Cortex of kidney (tissue), 1 donor: ENCODE measurements around the gene ZSWIM2.
"Not testable (repeated sequence)": the region's sequence is repeated elsewhere in the genome, so short reads cannot be mapped to it uniquely, and the experiment has no call there.

Experiments
- DNase-seq: peaks from one replicate; lab custom pipeline; 2025; lab: John Stamatoyannopoulos, UW

The ZSWIM2 gene

DNA sequence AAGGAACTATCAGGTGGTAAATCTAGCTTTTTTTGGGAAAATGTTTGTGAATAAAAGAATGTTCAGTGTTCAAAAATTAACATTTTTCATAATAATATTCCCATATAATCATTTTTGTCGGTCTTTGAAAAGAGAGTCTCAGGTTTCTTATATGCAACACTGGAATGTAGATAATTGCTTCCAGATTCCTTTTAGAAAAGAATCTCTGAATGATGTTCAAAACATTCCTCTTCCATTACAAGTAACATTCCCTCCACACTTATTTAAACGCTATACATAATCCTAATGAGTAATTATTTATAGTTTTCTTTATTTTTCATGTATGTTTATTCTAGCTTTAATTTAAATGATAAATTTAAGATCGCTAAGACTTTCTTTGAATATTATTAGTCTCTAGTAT is 7.0 kb downstream of the ZSWIM2 start:
- DNase-seq = no peak

DNA sequence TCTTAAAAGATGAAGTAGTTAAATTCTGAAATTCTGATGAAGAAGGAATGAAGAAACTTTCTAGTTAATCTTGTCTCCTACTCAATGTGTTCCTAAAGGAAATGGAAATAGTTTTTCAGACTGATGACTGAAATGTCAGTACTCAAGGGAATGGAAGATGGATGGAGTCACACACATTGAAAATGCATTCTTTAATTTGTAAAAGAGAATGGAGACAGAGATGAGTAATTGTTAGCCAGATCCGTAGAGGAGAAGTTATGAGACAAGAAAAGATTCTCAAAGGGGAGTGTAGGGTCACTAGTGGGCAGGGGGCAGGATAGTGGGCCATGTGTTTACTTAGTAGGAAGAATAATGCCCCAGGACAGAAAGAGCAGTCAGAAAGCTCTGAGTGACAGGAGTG is 13.3 kb downstream of the ZSWIM2 start:
- no peak for DNase-seq

DNA sequence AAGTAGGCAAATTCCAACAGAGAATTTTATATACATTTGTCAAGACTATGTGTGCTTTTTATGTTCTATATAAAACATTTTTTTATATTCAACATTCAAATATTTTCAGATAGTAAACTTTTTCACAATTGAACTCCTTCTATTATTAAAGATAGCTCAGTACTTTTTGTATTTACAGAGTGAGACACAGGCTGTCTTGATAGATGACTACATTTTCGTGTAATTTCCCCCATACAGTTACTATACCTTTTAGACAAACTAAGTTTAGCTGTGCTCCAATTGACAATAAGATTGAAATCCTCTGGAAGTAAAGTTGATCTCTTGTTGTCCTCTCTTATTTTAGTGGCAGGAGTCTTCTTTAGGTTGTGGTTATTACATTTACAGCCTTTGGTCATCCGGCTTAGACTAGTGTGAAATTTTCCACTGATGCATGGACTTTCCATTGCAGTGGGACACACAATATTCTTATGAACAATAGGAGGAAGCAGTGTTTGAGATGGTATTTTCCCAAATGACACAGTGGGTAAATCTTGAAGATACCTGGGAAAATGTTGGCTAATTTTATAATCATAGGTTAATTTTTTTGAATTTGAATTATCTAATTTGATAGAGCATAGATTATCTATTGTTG is 21.0 kb downstream of the ZSWIM2 start:
- no peak for DNase-seq

DNA sequence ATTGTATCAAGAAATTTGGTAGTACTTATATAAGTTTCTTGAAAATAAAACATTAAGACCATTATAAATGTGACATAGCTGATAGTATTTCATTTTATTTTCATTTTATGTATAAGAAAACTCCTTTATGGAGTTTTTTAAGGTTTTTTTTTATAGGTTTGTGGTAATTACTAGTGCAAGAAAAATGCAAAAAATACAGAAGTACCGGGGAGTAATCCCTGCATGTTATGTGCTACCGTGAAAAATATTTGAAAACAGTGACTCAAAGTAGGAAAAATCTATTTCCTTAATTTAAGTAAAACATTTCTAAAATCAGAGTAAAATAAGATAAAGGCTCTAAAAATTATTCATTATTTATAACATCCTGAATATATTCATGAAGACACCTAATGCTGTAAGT is 21.6 kb downstream of the ZSWIM2 start:
- no peak for DNase-seq

DNA sequence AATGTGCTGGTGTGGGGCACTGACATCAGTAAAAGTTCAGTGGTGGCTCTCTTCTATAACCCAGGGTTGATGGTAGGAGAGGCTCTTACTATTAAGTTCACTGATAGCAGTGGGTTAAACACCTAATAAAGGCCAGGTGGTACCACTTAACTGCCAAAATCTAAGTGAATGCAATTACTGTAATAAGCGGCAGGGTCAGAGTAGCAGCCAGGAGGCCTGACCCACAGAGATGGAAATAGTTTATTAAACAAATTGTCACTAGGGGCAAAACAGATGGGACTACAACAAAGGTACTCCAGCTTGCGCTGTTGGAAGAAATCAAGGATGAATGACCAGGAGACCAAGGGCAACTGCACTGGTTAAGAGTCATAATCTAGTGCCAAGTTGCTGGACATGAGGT is 26.6 kb downstream of the ZSWIM2 start:
- DNase-seq = no peak

DNA sequence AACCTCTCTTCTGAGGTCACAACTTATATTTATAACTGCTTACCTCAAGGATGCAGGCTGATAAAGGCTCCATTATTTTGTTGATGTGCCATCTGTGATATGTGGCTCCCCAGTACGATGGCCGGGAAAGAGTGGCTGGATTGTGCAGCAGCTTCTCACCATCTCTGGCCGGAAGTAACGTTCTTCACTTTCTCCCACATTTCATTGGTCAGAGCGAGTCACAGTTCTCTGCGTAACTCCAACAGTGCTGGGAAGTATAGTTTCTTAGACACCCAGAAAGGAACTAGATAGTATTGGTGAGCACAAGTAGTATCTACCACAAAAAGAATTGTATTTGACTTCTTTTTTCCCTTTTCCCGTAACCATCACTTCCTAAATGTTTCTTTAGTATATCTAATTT is 28.7 kb downstream of the ZSWIM2 start:
- no peak for DNase-seq

DNA sequence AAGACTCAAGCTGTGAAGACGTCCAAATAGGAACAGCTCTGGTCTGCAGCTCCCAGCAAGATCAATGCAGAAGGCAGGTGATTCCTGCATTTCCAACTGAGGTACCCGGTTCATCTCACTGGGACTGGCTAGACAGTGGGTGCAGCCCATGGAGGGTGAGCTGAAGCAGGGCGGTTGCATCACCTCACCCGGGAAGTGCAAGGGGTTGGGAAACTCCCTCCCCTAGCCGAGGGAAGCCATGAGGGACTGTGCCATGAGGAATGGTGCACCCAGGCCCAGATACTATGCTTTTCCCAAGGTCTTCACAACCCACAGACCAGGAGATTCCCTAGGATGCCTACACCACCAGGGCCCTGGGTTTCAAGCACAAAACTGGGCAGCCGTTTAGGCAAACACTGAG is 37.2 kb downstream of the ZSWIM2 start:
- DNase-seq = not testable (repeated sequence)

DNA sequence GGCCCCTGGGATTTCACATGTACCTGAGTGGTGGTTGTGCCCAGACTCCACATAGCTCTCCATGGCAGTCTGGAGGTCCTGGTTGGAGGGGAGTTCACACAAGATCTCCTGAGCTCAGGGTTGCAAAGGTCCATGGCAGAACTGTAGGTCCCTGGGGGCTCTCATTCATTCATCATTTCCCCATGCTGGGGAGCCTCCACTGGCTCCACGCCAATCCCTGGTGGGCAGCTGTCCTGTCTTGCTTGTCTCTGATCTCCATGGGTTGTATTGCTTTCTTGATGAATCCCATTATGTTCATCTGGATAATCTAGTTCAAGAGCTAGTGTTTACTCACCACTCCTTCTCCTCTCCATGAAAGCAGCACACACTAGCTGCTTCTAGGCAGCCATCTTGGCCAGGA is 42.4 kb downstream of the ZSWIM2 start:
- no peak for DNase-seq

DNA sequence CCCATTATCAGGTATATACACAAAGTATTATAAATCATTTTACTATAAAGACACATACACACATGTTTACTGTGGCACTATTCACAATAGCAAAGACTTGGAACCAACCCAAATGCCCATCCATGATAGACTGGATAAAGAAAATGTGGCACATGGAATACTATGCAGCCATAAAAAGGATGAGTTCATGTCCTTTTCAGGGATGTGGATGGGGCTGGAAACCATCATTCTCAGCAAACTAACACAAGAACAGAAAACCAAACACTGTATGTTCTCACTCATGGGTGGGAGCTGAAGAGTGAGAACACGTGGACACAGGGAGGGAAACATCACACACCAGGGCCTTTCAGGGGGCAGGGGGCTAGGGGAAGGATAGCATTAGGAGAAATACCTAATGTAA is 50.4 kb downstream of the ZSWIM2 start:
- not testable (repeated sequence) for DNase-seq

DNA sequence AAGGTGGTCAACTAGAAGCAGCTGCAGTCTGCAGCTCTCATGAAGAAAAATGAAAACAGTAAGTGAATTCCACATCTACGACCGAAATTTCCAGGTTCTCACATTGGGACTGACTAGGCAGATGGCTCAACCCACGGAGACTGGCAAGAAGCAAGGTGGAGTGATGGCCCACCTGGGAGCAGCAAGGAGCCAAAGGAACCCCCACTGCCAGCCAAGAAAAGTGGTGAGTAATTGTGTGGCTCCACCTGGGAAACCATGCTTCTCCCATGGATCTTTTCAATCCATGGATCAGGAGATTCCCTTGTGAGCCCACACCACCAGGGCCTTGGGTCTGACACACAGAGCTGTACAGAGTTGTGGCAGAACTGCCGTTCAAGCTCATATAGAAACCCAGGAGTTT is 64.0 kb downstream of the ZSWIM2 start:
- DNase-seq = no peak

DNA sequence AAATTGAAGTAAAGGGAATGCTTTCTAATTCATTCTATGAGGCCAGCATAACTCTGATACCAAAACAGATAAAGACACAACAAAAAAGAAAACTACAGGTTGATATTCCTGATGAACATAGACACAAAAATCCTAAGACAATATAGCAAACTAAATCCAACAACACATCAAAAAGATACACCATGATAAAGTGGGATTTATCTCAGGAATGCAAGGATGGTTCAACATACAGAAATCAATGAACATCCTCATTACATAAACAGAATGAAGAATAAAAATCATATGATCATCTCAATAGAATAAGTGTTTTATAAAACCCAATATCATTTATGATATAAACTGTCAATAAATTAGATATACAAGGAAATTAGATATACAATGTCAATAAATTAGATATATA is 65.7 kb downstream of the ZSWIM2 start:
- DNase-seq = no peak

DNA sequence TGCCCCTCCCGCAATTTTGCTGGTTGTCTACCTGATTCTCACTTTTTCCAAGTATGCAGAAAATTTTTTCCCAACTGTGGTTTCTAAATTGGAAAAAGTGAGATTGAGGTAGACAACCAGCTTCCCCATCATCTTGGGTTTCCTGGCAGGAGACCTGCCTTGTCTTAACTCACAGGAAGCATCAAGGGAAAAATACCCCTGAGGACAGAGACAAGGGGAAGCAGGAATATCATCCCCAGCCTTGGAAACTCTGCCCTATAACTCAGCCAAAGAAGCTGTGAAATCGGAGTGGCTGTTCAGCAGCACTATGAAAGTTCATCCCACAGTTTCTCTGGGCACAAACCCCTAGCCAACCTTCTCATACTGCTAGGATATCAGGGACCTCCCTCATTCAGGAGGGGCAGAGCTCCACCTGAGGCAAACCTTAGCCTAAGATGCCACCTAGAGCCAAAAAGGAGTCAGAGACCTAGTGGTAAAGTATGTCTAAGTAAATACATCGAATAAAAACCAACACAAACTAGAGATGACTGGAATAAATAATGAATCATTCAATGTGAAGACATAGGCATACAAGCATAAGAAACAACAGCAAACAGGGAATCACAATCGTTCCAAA is 68.2 kb downstream of the ZSWIM2 start:
- no peak for DNase-seq
